Measurements from ENCODE around the gene VSIG2. TPM values are rescaled to one million over a fixed set of nuclear protein-coding genes. Genes with fewer than 3 reads are reported as not detected.

VSIG2 gene
- total RNA-seq, 1 donor from 2014 or later: not detected

- no peak overlapping the region for H3K4me3 Mint-ChIP-seq
- peaks cover 19% of the 10 kb centered on the region for H3K4me1 Mint-ChIP-seq
- TF ChIP-seq CTCF (conservative IDR thresholded peaks at IDR 0.05): no peak
- no peak for DNase-seq (ENCODE audit: low read depth, low spot score)
- peaks cover 6% of the 10 kb centered on the region for H3K27me3 Mint-ChIP-seq (ENCODE audit: low read depth)
- H3K27ac Mint-ChIP-seq (ENCODE audit: unreplicated experiment): no peak overlapping the region
- H3K9me3 Mint-ChIP-seq: no peaks in the 10 kb centered on the region
- no peaks in the 10 kb centered on the region for H3K36me3 Mint-ChIP-seq (ENCODE audit: low read depth)
Observed at GRCh38 chr11:124729571-124729970, 22.5 kb downstream of the VSIG2 start.

- Mint-ChIP-seq H3K27ac (ENCODE audit: unreplicated experiment) (no peak overlapping the region), H3K4me3 (no peak overlapping the region), H3K27me3 (ENCODE audit: low read depth) (peaks cover under 1% of the 10 kb centered on the region), H3K36me3 (ENCODE audit: low read depth) (no peaks in the 10 kb centered on the region), H3K9me3 (no peaks in the 10 kb centered on the region), H3K4me1 (peaks cover 24% of the 10 kb centered on the region)
- no peak for DNase-seq (ENCODE audit: low read depth, low spot score)
- no peak for TF ChIP-seq CTCF (conservative IDR thresholded peaks at IDR 0.05)
Observed at GRCh38 chr11:124728134-124728533, 23.9 kb downstream of the VSIG2 start.

GRCh38 chr11:124727474-124727873 lies 24.6 kb downstream of the VSIG2 start:
- Mint-ChIP-seq H3K4me1 (peaks cover 30% of the 10 kb centered on the region), H3K27me3 (ENCODE audit: low read depth) (peaks cover 7% of the 10 kb centered on the region), H3K9me3 (no peaks in the 10 kb centered on the region), H3K4me3 (no peak overlapping the region), H3K27ac (ENCODE audit: unreplicated experiment) (no peak overlapping the region), H3K36me3 (ENCODE audit: low read depth) (no peaks in the 10 kb centered on the region)
- DNase-seq (ENCODE audit: low read depth, low spot score): no peak
- no peak for TF ChIP-seq CTCF (conservative IDR thresholded peaks at IDR 0.05)

- DNase-seq (ENCODE audit: low read depth, low spot score): no peak
- H3K36me3 Mint-ChIP-seq (ENCODE audit: low read depth): no peaks in the 10 kb centered on the region
- TF ChIP-seq CTCF (conservative IDR thresholded peaks at IDR 0.05): no peak
- H3K27ac Mint-ChIP-seq (ENCODE audit: unreplicated experiment): no peak overlapping the region
- H3K4me3 Mint-ChIP-seq: peak overlapping the region; percentile 14
- H3K9me3 Mint-ChIP-seq: no peaks in the 10 kb centered on the region
- peaks cover 23% of the 10 kb centered on the region for H3K27me3 Mint-ChIP-seq (ENCODE audit: low read depth)
- peaks cover 41% of the 10 kb centered on the region for H3K4me1 Mint-ChIP-seq
Observed at GRCh38 chr11:124725719-124726105, 26.3 kb downstream of the VSIG2 start.

- no peak for TF ChIP-seq CTCF (conservative IDR thresholded peaks at IDR 0.05)
- Mint-ChIP-seq H3K27me3 (ENCODE audit: low read depth) (peaks cover 29% of the 10 kb centered on the region), H3K9me3 (no peaks in the 10 kb centered on the region), H3K4me1 (peaks cover 41% of the 10 kb centered on the region), H3K36me3 (ENCODE audit: low read depth) (no peaks in the 10 kb centered on the region), H3K27ac (ENCODE audit: unreplicated experiment) (peak overlapping the region; percentile 57), H3K4me3 (peak overlapping the region; percentile 51)
- no peak for DNase-seq (ENCODE audit: low read depth, low spot score)
Observed at GRCh38 chr11:124724979-124725718, 26.9 kb downstream of the VSIG2 start.

All from neural crest cell (in vitro differentiated cells).